GM13976 (cell line): ENCODE measurements around the gene TGFB2.

Experiments used
- DNase-seq: peaks from one replicate; pipeline ENCODE4 v3.0.0; 2012; ENCODE audit warnings: low spot score
- CTCF ChIP-seq: IDR thresholded peaks from 2 replicates; pipeline ENCODE4 v1.5.1; 2012; ENCODE audit warnings: borderline replicate concordance, mild to moderate bottlenecking; ENCODE audit not compliant: insufficient read depth; ENCODE audit errors: extremely low read depth, missing control alignments, control extremely low read depth
- in situ Hi-C: fragments of 300-500 bp; cut with MboI; formaldehyde crosslinking; loops from one replicate; pipeline ENCODE4 v1.12.0; 2022; ENCODE audit warnings: low sequenced_read_pairs, mixed read lengths, inconsistent platforms; ENCODE audit not compliant: unreplicated experiment

Gene TGFB2

GRCh38 chr1:218348628-218349071, 3.5 kb downstream of the TGFB2 start:
- DNase-seq, result no peak
- TF ChIP-seq CTCF, result no peak
- in situ Hi-C loops, result loop anchor here (25.0 kb wide), 2 partner anchors 1039 to 1314 kb away; no protein-coding TSS in a partner anchor

- in situ Hi-C loops, result loop anchor here (25.0 kb wide), 2 partner anchors 1038 to 1313 kb away; no protein-coding TSS in a partner anchor
- no peak for TF ChIP-seq CTCF
- no peak for DNase-seq
These were observed 4.4 kb downstream of the TGFB2 start for GRCh38 chr1:218349348-218350034.

- in situ Hi-C loops, result no loop called here
- no peak for TF ChIP-seq CTCF
- DNase-seq, result no peak
These were observed 4.9 kb downstream of the TGFB2 start for GRCh38 chr1:218350035-218350525.

- no peak for TF ChIP-seq CTCF
- in situ Hi-C loops, result no loop called here
- DNase-seq, result no peak
These were observed 5.7 kb downstream of the TGFB2 start for GRCh38 chr1:218350801-218351266.

- peak; percentile 55 for DNase-seq
- in situ Hi-C loops, result no loop called here
- peak; percentile 38 for TF ChIP-seq CTCF
These were observed 6.4 kb downstream of the TGFB2 start for GRCh38 chr1:218351391-218352074.

GRCh38 chr1:218352075-218352438, 6.9 kb downstream of the TGFB2 start:
- in situ Hi-C loops, result no loop called here
- DNase-seq, result no peak
- no peak for TF ChIP-seq CTCF
